HL-60 (cell line): Measurements from ENCODE around the gene KSR2.
"Not testable (repeated sequence)": the region's sequence is repeated elsewhere in the genome, so short reads cannot be mapped to it uniquely, and the experiment has no call there.

Experiments
- DNase-seq, 2 experiments: peaks; one replicate each; pipeline ENCODE4 v3.0.0-alpha.2; 2010 to 2020; ENCODE audit warnings: low read depth in 1 of 2, low spot score in 1 of 2
- H3K27ac ChIP-seq: fragments of 250-450 bp; sonication (Bioruptor Pico); replicated peaks from 2 replicates; pipeline ENCODE4 v1.5.1; 2020; ENCODE audit warnings: mild to moderate bottlenecking, moderate library complexity
- H3K27me3 ChIP-seq: fragments of 250-450 bp; sonication (Bioruptor Pico); 2 replicates; pipeline ENCODE4 v1.5.1; 2021; ENCODE audit warnings: mild to moderate bottlenecking, moderate library complexity; ENCODE audit not compliant: insufficient read depth, poor library complexity, severe bottlenecking
- H3K4me3 ChIP-seq: replicated peaks from 2 replicates; pipeline ENCODE4 v1.5.1; 2011; ENCODE audit warnings: mild to moderate bottlenecking, control low read depth, low read length; ENCODE audit not compliant: insufficient read depth
- CTCF ChIP-seq: IDR thresholded peaks from one replicate; pipeline ENCODE4 v1.5.1; 2011; ENCODE audit warnings: low read length, control low read depth, inconsistent platforms; ENCODE audit not compliant: insufficient read depth
- GABPA ChIP-seq: IDR thresholded peaks from 2 replicates; pipeline ENCODE4 v1.6.1; 2012; ENCODE audit warnings: low read depth
- POLR2AphosphoS5 ChIP-seq: IDR thresholded peaks from 2 replicates; pipeline ENCODE4 v1.6.1; 2012; ENCODE audit warnings: low read depth
- REST ChIP-seq: IDR thresholded peaks from 2 replicates; pipeline ENCODE4 v1.6.1; 2012; ENCODE audit warnings: low read depth; ENCODE audit not compliant: insufficient replicate concordance
- SPI1 ChIP-seq: IDR thresholded peaks from 2 replicates; pipeline ENCODE4 v1.6.1; 2012; ENCODE audit warnings: low read depth, mild to moderate bottlenecking, borderline replicate concordance

Gene KSR2

GRCh38 chr12:117750657-117751056 is 218.1 kb downstream of the KSR2 start:
- no peak for TF ChIP-seq GABPA
- no peak for TF ChIP-seq CTCF
- no peak for TF ChIP-seq POLR2AphosphoS5
- TF ChIP-seq SPI1 = no peak
- TF ChIP-seq REST = no peak
- no peak for DNase-seq
- Histone ChIP-seq H3K4me3 (no peak overlapping the region), H3K27me3 (no peaks in the 10 kb centered on the region), H3K27ac (no peak overlapping the region)

- Histone ChIP-seq H3K27me3 (no peaks in the 10 kb centered on the region), H3K27ac (no peak overlapping the region), H3K4me3 (no peak overlapping the region)
- no peak for DNase-seq
- TF ChIP-seq POLR2AphosphoS5 = no peak
- no peak for TF ChIP-seq REST
- no peak for TF ChIP-seq GABPA
These were observed 219.4 kb downstream of the KSR2 start for GRCh38 chr12:117749431-117749830.

- not testable (repeated sequence) for H3K27me3 ChIP-seq, DNase-seq, H3K27ac ChIP-seq, H3K4me3 ChIP-seq
These were observed 222.4 kb downstream of the KSR2 start for GRCh38 chr12:117746358-117746757.

GRCh38 chr12:117744418-117744817 is 224.4 kb downstream of the KSR2 start:
- no peak overlapping the region for H3K27ac ChIP-seq
- TF ChIP-seq REST = no peak
- no peak for TF ChIP-seq CTCF
- TF ChIP-seq POLR2AphosphoS5 = no peak
- H3K27me3 ChIP-seq = no peaks in the 10 kb centered on the region
- DNase-seq = no peak
- no peak overlapping the region for H3K4me3 ChIP-seq
